ENCODE measurements around the gene MTRFR. TPM values are rescaled to one million over a fixed set of nuclear protein-coding genes. Genes with fewer than 3 reads are reported as not detected.
"Not testable (repeated sequence)": the region's sequence is repeated elsewhere in the genome, so short reads cannot be mapped to it uniquely, and the experiment has no call there.

MTRFR gene
- polyA plus RNA-seq, 6 donors from 2014 or later = 23.7 to 34.2 (median 30.3) TPM

GRCh38 chr12:123237646-123238329 lies 4.6 kb downstream of the MTRFR start:
- no peaks in the 10 kb centered on the region for H3K9me3 Mint-ChIP-seq
- peaks cover 0 to 8% of the 10 kb centered on the region in 2 donors for H3K36me3 Mint-ChIP-seq
- peak overlapping the region; percentile 51 to 86 (median 79) for H3K4me3 Mint-ChIP-seq
- peak; percentile 55 for DNase-seq
- peaks cover 38 to 73% (median 56%) of the 10 kb centered on the region in 3 donors for H3K4me1 Mint-ChIP-seq
- H3K27ac Mint-ChIP-seq = peak overlapping the region; percentile 76 to 96 (median 82)
- ATAC-seq (ENCODE audit: low read depth in 2 of 2) = peak in 1 of 2 donors; percentile 4
- H3K27me3 Mint-ChIP-seq = no peaks in the 10 kb centered on the region

- no peak for ATAC-seq (ENCODE audit: low read depth in 2 of 2)
- no peak for DNase-seq
- H3K4me1 Mint-ChIP-seq = peaks cover 34 to 71% (median 52%) of the 10 kb centered on the region in 3 donors
- H3K9me3 Mint-ChIP-seq = no peaks in the 10 kb centered on the region
- H3K36me3 Mint-ChIP-seq = peaks cover 0 to 6% of the 10 kb centered on the region in 2 donors
- H3K4me3 Mint-ChIP-seq = peak overlapping the region in 4 of 8 donors; percentile 67 to 81 (median 79)
- no peaks in the 10 kb centered on the region for H3K27me3 Mint-ChIP-seq
- H3K27ac Mint-ChIP-seq = peak overlapping the region in 3 of 6 donors; percentile 80 to 96 (median 88)
Observed at GRCh38 chr12:123238330-123238682, 5.1 kb downstream of the MTRFR start.

GRCh38 chr12:123238961-123239360 lies 5.7 kb downstream of the MTRFR start:
- Mint-ChIP-seq H3K9me3 (no peaks in the 10 kb centered on the region), H3K4me3 (no peak overlapping the region), H3K27ac (peak overlapping the region in 1 of 6 donors; percentile 29), H3K27me3 (no peaks in the 10 kb centered on the region), H3K4me1 (peaks cover 30 to 70% (median 46%) of the 10 kb centered on the region in 3 donors), H3K36me3 (peaks cover 0 to 3% of the 10 kb centered on the region in 2 donors)
- no peak for ATAC-seq (ENCODE audit: low read depth in 2 of 2)
- no peak for DNase-seq

- peak overlapping the region in 4 of 6 donors; percentile 27 to 90 (median 66) for H3K27ac Mint-ChIP-seq
- no peak for ATAC-seq (ENCODE audit: low read depth in 2 of 2)
- peak overlapping the region in 2 of 8 donors; percentile 5 to 40 for H3K4me3 Mint-ChIP-seq
- no peak for DNase-seq
- H3K36me3 Mint-ChIP-seq = peaks cover 0 to 3% of the 10 kb centered on the region in 2 donors
- peaks cover 38 to 63% (median 48%) of the 10 kb centered on the region in 3 donors for H3K4me1 Mint-ChIP-seq
- no peaks in the 10 kb centered on the region for H3K27me3 Mint-ChIP-seq
- no peaks in the 10 kb centered on the region for H3K9me3 Mint-ChIP-seq
Observed at GRCh38 chr12:123242116-123242904, 9.1 kb downstream of the MTRFR start.

- H3K4me3 Mint-ChIP-seq = peak overlapping the region in 1 of 8 donors; percentile 3
Observed at GRCh38 chr12:123243671-123244262, 10.5 kb downstream of the MTRFR start.

GRCh38 chr12:123245678-123246077 lies 12.4 kb downstream of the MTRFR start:
- H3K4me1 Mint-ChIP-seq = peaks cover 41 to 64% (median 51%) of the 10 kb centered on the region in 3 donors
- H3K27me3 Mint-ChIP-seq = no peaks in the 10 kb centered on the region
- peaks cover 0 to 2% (median 0%) of the 10 kb centered on the region in 7 donors for H3K9me3 Mint-ChIP-seq
- no peak for ATAC-seq (ENCODE audit: low read depth in 2 of 2)
- H3K27ac Mint-ChIP-seq = peak overlapping the region in 3 of 6 donors; percentile 4 to 67 (median 48)
- H3K4me3 Mint-ChIP-seq = peak overlapping the region in 2 of 8 donors; percentile 11 to 32
- DNase-seq = no peak
- peaks cover 0 to 6% of the 10 kb centered on the region in 2 donors for H3K36me3 Mint-ChIP-seq

More at GRCh38 chr12:123243671-123244262, 10.5 kb downstream of the MTRFR start:
- peaks cover 0 to 3% of the 10 kb centered on the region in 2 donors for H3K36me3 Mint-ChIP-seq
- ATAC-seq (ENCODE audit: low read depth in 2 of 2) = no peak
- peaks cover 0 to 2% (median 0%) of the 10 kb centered on the region in 7 donors for H3K9me3 Mint-ChIP-seq
- peaks cover 33 to 60% (median 47%) of the 10 kb centered on the region in 3 donors for H3K4me1 Mint-ChIP-seq
- H3K27me3 Mint-ChIP-seq = no peaks in the 10 kb centered on the region
- H3K27ac Mint-ChIP-seq = peak overlapping the region in 1 of 6 donors; percentile 60
- DNase-seq = no peak

GRCh38 chr12:123248129-123248528 lies 14.9 kb downstream of the MTRFR start:
- Mint-ChIP-seq H3K4me1 (peaks cover 37 to 68% (median 52%) of the 10 kb centered on the region in 3 donors), H3K27ac (peak overlapping the region in 2 of 6 donors; percentile 51 to 59)
- H3K4me3 Mint-ChIP-seq; DNase-seq; H3K27me3 Mint-ChIP-seq; H3K9me3 Mint-ChIP-seq; H3K36me3 Mint-ChIP-seq; ATAC-seq (ENCODE audit: low read depth in 2 of 2): not testable (repeated sequence)

GRCh38 chr12:123248996-123249741 lies 15.9 kb downstream of the MTRFR start:
- H3K9me3 Mint-ChIP-seq; DNase-seq; H3K4me3 Mint-ChIP-seq; H3K36me3 Mint-ChIP-seq; ATAC-seq (ENCODE audit: low read depth in 2 of 2); H3K27ac Mint-ChIP-seq; H3K27me3 Mint-ChIP-seq: not testable (repeated sequence)
- H3K4me1 Mint-ChIP-seq = peaks cover 40 to 64% (median 52%) of the 10 kb centered on the region in 3 donors

- Mint-ChIP-seq H3K27ac (peak overlapping the region in 3 of 6 donors; percentile 38 to 70 (median 39)), H3K4me1 (peaks cover 33 to 57% (median 44%) of the 10 kb centered on the region in 3 donors), H3K4me3 (peak overlapping the region in 1 of 8 donors; percentile 56), H3K27me3 (no peaks in the 10 kb centered on the region), H3K9me3 (peaks cover 0 to 2% (median 0%) of the 10 kb centered on the region in 7 donors), H3K36me3 (peaks cover 0 to 6% of the 10 kb centered on the region in 2 donors)
- DNase-seq (no peak), ATAC-seq (ENCODE audit: low read depth in 2 of 2) (no peak)
Observed at GRCh38 chr12:123250471-123251383, 17.5 kb downstream of the MTRFR start.

GRCh38 chr12:123251403-123252076 lies 18.3 kb downstream of the MTRFR start:
- no peak for DNase-seq
- no peak for ATAC-seq (ENCODE audit: low read depth in 2 of 2)
- Mint-ChIP-seq H3K9me3 (peaks cover 0 to 2% (median 0%) of the 10 kb centered on the region in 7 donors), H3K4me1 (peaks cover 31 to 50% (median 36%) of the 10 kb centered on the region in 3 donors), H3K27me3 (no peaks in the 10 kb centered on the region), H3K36me3 (peaks cover 2 to 7% of the 10 kb centered on the region in 2 donors), H3K27ac (no peak overlapping the region), H3K4me3 (no peak overlapping the region)

- Mint-ChIP-seq H3K36me3 (peaks cover 8 to 10% of the 10 kb centered on the region in 2 donors), H3K27ac (peak overlapping the region in 1 of 6 donors; percentile 21), H3K4me1 (peaks cover 29 to 42% (median 30%) of the 10 kb centered on the region in 3 donors)
- not testable (repeated sequence) for DNase-seq; H3K9me3 Mint-ChIP-seq; H3K27me3 Mint-ChIP-seq; ATAC-seq (ENCODE audit: low read depth in 2 of 2); H3K4me3 Mint-ChIP-seq
Observed at GRCh38 chr12:123252365-123252764, 19.1 kb downstream of the MTRFR start.
